Mononuclear cell (primary cell): ENCODE data around the gene MCM3AP. TPM values are rescaled to one million over a fixed set of nuclear protein-coding genes. Genes with fewer than 3 reads are reported as not detected.
"Not testable (repeated sequence)": the region's sequence is repeated elsewhere in the genome, so short reads cannot be mapped to it uniquely, and the experiment has no call there.

Source experiments
- H3K27me3 ChIP-seq: 2 replicates; pipeline ENCODE4 v1.6.0; 2011; ENCODE audit warnings: low read length, control low read depth; ENCODE audit not compliant: insufficient read depth
- H3K4me1 ChIP-seq: 2 replicates; pipeline ENCODE4 v1.5.1; 2011; ENCODE audit warnings: mild to moderate bottlenecking, low read length, control low read depth; ENCODE audit not compliant: insufficient read depth
- H3K4me3 ChIP-seq: 2 replicates; pipeline ENCODE4 v1.5.1; 2011; ENCODE audit warnings: mild to moderate bottlenecking, low read length, moderate library complexity
- H3K9me3 ChIP-seq: 2 replicates; pipeline ENCODE4 v1.5.1; 2011; ENCODE audit warnings: low read depth, mild to moderate bottlenecking, control low read depth, low read length
- total RNA-seq: library from RNA; depleted of rRNA; stranded (reverse); fragments of >200 nt; gene quantifications from one replicate; pipeline ENCODE4 v1.2.3, GENCODE V29; 2012

Gene MCM3AP
- total RNA-seq, 1 donor: 38.8 TPM

- no peaks in the 10 kb centered on the region for H3K9me3 ChIP-seq
- no peaks in the 10 kb centered on the region for H3K27me3 ChIP-seq
- H3K4me3 ChIP-seq: no peak overlapping the region
- H3K4me1 ChIP-seq: no peaks in the 10 kb centered on the region
Observed at GRCh38 chr21:46202592-46203202, 82.7 kb downstream of the MCM3AP start.

GRCh38 chr21:46200877-46201803 lies 84.3 kb downstream of the MCM3AP start:
- H3K9me3 ChIP-seq, H3K4me1 ChIP-seq, H3K27me3 ChIP-seq, H3K4me3 ChIP-seq: not testable (repeated sequence)

DNA sequence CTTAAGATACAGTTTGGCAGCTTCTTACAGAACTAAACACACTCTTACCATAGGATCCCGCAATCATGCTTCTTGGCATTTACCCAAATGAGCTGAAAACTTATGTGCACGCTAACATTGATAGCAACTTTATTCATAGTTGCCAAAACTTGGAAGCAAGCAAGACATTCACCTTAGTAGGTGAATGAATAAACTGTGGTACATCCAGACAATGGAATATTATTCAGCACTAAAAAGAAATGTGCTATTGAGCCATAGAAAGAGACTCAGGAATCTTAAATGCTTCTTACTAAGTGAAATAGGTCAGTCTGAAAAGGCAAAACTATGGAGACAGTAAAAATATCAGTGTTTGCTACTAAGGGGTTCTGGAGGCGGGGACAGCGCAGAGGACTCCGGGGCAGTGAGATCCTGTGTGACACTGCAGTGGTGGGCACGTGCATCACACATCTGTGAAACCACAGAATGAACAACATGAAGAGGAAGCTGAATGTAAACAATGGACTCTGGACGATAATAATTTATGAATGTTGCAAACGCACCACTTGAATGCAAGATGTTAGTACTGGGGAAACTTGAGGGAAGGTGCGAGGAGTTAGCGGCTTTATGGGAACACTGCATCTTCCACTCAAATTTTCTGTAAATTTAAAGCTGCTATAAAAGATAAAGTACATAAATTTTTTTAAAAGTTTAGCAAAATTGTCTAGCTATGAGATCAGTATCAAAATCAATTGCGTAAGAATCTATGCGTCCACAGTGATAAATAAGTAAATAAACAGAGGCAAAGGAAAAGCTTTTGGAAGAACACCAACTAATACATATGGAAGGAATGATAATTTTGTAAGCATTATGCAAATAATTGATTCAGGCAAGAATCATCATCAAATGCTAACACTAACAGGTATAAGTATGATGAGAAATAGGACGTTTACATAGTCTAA lies 85.7 kb downstream of the MCM3AP start:
- Histone ChIP-seq H3K27me3 (no peaks in the 10 kb centered on the region), H3K4me1 (no peaks in the 10 kb centered on the region), H3K4me3 (no peak overlapping the region), H3K9me3 (no peaks in the 10 kb centered on the region)

DNA sequence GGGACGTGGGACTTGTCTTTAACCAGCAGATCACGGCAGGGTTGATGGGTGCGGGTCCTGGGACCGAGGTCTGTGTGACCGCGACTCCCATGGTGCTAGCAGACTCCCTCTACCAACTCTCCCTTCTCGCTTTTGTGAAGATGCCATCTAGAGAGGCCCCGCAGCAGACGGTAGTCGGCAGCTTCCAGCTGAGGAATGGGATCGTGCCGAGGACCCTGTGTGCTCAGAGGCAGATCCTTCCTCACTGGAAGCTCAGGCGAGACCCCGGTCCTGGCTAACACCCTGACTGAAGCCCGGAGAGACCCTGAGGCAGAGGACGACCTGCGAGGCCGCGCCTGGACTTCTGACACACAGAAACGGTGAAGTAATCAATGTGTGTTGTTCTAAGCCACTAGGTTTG lies 88.7 kb downstream of the MCM3AP start:
- no peak overlapping the region for H3K4me3 ChIP-seq
- no peaks in the 10 kb centered on the region for H3K9me3 ChIP-seq
- H3K4me1 ChIP-seq: no peaks in the 10 kb centered on the region
- no peaks in the 10 kb centered on the region for H3K27me3 ChIP-seq

DNA sequence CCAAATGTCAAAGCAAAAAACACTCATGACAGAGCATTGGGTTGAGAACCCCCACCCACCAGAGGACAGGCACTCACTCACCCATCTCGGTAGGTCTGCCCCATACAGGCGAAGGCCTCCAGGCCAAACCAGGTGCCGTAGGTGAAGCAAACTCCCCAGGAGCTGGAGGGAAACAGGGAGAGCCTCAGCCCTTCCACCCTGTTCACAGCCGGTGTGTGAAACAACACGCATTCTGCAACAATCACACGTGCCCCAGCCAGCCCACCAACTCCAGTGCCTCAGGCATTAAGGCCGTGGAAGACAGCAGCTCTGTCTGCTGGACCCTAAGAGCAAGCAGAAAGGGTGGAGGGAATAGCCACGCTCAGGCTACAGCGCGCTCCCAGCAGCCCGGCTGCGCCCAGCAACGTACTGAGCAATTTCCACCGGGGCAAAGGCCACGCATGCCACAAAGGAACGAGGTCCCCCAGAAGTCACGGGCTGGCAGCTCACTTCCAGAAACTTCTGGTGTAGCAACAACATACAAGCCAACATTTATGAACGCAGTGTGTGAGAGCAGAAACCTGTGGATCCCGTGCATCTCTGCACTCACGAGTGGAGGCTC lies 89.7 kb downstream of the MCM3AP start:
- Histone ChIP-seq H3K9me3 (no peaks in the 10 kb centered on the region), H3K4me3 (no peak overlapping the region), H3K27me3 (no peaks in the 10 kb centered on the region), H3K4me1 (no peaks in the 10 kb centered on the region)

- Histone ChIP-seq H3K27me3 (no peaks in the 10 kb centered on the region), H3K9me3 (no peaks in the 10 kb centered on the region), H3K4me1 (no peaks in the 10 kb centered on the region), H3K4me3 (no peak overlapping the region)
Observed at GRCh38 chr21:46194374-46195334, 90.8 kb downstream of the MCM3AP start.

DNA sequence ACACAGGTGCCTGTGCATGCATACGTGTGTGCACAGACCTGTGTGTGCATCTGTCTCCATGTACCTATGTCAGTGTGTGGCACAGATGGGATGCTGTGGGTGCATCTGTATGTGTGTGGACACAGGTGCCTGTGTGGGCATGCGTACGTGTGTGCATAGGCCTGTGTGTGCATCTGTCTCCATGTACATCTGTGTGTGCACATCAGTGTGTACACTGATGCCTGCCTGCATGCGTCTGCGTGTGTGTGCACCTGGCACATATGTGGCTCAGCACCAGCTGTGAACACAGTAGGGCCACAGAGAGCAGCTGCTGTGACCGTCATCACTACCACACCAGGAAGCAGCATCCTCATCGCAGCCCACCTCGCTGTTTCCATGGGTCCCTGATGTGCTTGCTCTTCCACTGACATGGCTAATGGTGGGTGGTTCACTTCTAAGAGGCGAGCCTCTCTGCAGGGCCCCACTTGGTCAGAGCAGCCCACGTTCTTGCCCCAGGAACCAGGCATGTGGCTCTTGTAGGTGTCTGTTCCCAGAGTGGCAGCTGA lies 91.5 kb downstream of the MCM3AP start:
- no peaks in the 10 kb centered on the region for H3K9me3 ChIP-seq
- H3K4me1 ChIP-seq: no peaks in the 10 kb centered on the region
- H3K27me3 ChIP-seq: no peaks in the 10 kb centered on the region
- no peak overlapping the region for H3K4me3 ChIP-seq

DNA sequence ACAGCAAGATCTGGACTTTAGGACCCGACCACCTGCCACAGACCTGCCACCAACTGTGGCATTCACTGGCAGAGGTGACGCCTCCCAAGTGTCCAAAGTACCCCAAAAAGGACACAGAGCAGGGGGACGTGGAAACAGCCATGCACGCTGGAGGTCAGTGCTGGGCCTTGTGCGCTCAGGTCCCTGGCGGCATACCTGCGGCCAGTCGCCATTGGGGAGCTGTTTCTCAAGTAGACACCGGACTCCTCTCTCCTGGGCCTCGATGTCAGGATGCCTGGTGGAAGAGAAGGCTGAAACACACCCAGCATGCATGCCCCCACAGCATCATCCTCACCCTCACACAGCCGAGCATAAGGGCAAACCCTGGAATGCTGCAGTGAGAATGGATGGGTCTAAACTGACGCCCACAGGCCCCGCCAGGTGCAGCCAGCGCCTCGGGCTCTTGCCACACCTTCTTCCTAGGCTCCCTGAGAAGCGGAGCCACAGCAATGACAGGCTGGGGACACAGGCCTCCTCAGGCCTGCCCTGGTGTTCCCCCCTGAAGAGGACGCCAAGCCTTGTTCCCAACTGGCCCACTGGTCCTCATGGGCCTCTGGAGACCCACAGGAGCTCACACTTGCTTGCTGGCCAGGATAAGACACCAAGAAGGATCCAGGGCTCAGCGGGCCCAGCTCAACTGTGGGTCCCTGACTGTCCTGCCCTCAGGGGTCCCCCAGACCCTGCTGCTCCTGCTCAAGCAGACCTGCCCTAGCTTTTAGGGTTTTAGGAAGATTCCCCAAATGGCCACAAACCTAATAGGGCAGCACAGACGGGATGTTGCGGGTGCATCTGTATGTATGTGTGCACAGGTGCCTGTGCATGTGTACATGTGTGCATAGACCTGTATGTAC lies 93.5 kb downstream of the MCM3AP start:
- no peaks in the 10 kb centered on the region for H3K4me1 ChIP-seq
- H3K4me3 ChIP-seq: no peak overlapping the region
- no peaks in the 10 kb centered on the region for H3K9me3 ChIP-seq
- H3K27me3 ChIP-seq: no peaks in the 10 kb centered on the region

GRCh38 chr21:46191257-46191685 lies 94.1 kb downstream of the MCM3AP start:
- H3K4me3 ChIP-seq: no peak overlapping the region
- H3K4me1 ChIP-seq: no peaks in the 10 kb centered on the region
- H3K9me3 ChIP-seq: no peaks in the 10 kb centered on the region
- H3K27me3 ChIP-seq: no peaks in the 10 kb centered on the region

- no peak overlapping the region for H3K4me3 ChIP-seq
- no peaks in the 10 kb centered on the region for H3K9me3 ChIP-seq
- H3K4me1 ChIP-seq: no peaks in the 10 kb centered on the region
- no peaks in the 10 kb centered on the region for H3K27me3 ChIP-seq
Observed at GRCh38 chr21:46190491-46191131, 94.8 kb downstream of the MCM3AP start.

DNA sequence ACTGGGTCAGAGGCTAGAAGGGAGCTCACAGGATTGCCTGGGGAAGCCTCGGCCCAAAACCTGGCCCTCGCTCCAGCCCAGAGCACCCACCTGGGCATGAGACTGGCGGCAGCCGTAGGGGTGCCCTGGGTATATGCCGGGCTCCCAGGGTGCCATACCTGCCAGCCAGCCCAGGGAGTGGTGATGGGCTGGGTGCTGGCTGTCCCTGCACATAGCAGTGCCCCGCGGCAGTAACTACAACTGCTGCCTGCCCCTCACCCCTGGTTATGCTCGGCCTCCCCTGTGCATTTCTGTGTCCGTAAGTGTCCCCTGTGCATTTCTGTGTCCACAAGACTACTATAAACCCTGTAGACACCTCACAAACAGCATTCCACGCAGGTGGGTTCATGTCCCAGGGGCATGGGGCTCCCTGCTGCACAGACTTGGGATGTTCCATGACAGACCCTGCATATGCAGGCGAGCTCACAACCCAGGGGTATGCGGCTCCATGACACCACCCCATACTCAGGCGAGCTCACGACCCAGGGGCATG lies 95.4 kb downstream of the MCM3AP start:
- H3K27me3 ChIP-seq: no peaks in the 10 kb centered on the region
- H3K9me3 ChIP-seq: no peaks in the 10 kb centered on the region
- H3K4me1 ChIP-seq: peaks cover under 1% of the 10 kb centered on the region
- H3K4me3 ChIP-seq: no peak overlapping the region

DNA sequence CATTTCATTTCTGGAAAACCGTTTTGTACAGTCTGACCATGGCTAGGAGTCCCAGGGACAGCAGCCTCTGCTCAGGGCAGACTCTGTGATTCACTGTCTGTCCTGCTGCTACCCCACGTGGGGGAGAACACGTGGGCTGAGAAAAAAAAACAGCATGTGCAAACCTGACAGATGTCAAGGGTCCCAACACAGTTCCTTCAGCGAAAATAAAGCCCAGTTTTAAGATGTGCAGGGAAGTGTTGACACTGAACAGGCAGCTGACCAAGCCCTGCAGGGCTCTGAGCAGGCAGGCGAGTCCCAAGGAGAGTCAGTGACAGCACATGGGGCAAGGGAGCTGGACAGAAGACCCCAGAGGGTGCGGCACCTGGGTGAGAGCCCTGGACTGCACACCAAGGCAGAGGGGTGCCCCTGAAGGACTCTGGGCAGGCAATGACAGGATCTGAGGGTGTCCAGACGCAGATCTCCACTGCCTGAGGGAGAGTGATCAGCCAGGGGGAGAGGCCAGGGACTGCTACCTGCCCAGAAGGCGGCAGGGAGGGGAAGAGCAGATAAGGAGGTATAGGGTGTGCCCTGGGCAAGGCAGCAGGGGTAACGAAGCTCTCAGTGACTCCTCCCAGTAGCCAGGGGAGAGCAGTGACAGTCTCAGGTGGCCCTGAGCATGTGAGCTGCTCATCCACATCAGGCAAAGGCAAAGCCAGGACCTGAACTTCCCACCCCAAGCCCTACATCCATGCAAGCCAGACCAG lies 96.0 kb downstream of the MCM3AP start:
- peaks cover 6% of the 10 kb centered on the region for H3K4me1 ChIP-seq
- H3K9me3 ChIP-seq: no peaks in the 10 kb centered on the region
- no peak overlapping the region for H3K4me3 ChIP-seq
- no peaks in the 10 kb centered on the region for H3K27me3 ChIP-seq
